HCT116 (cell line): Measurements from ENCODE around the gene NEK6. TPM values are rescaled to one million over a fixed set of nuclear protein-coding genes. Genes with fewer than 3 reads are reported as not detected.

Experiments used
- ATAC-seq: fragments of 200-7000 bp; cut with Tn5 transposase; 2 replicates; pipeline ENCODE4 v1.9.1; 2020; ENCODE audit warnings: mild to moderate bottlenecking, moderate library complexity
- BruUV-seq: library from RNA; stranded (reverse); fragments of 400-500 nt; replicated peaks from 2 replicates; lab custom pipeline; 2021; lab: Mats Ljungman, UMichigan
- CTCF ChIA-PET: fragments of 300-600 bp; sonication (Branson Sonifier 250); formaldehyde crosslinking; loops from one replicate; lab custom pipeline; 2021; ENCODE audit warnings: antibody characterized with exemption; lab: Charles Lee
- POLR2A ChIA-PET: fragments of 300-600, 350-600 bp; sonication (Branson Sonifier 250); formaldehyde crosslinking; loops from one replicate; lab custom pipeline; 2021; ENCODE audit warnings: antibody characterized with exemption; lab: Charles Lee
- RAD21 ChIA-PET, 2 experiments: fragments of 300-600 bp; sonication (Branson Sonifier 250); formaldehyde crosslinking; loops; one replicate each; lab custom pipeline; 2023; ENCODE audit warnings: low total read pairs in 2 of 2; ENCODE audit not compliant: uncharacterized antibody in 2 of 2, unreplicated experiment in 2 of 2, low non-redundant PET in 1 of 2; lab: Charles Lee
- DNase-seq: peaks from one replicate; pipeline ENCODE4 v3.0.0-alpha.2; 2010; ENCODE audit warnings: low read depth, low spot score
- H2AFZ ChIP-seq: fragments of 200-600 bp; shearing (Covaris generic), sonication (generic); 2 replicates; pipeline ENCODE4 v1.6.1; 2017; ENCODE audit warnings: low read depth, mixed run types, mixed read lengths, antibody characterized with exemption, low read length; ENCODE audit not compliant: poor library complexity, severe bottlenecking
- H3K27ac ChIP-seq: 2 replicates; pipeline ENCODE4 v1.5.1; 2012; ENCODE audit warnings: low read depth, low read length
- H3K27me3 ChIP-seq: fragments of 200-600 bp; sonication (generic); 2 replicates; pipeline ENCODE4 v1.6.1; 2016; ENCODE audit warnings: mixed run types, low read length, mixed read lengths; ENCODE audit not compliant: insufficient read depth
- H3K36me3 ChIP-seq, 2 experiments: fragments of 200-500 bp in 1 of 2; fragments of 200-600 bp in 1 of 2; sonication (Bioruptor generic) in 1 of 2; sonication (generic) in 1 of 2; 2 replicates each; pipeline versions ENCODE4 v1.5.1 to v1.6.1; 2014 to 2016; ENCODE audit warnings: low read length in 2 of 2, inconsistent platforms in 1 of 2, mixed read lengths in 1 of 2, mixed run types in 1 of 2; ENCODE audit not compliant: insufficient read depth in 2 of 2, control insufficient read depth in 1 of 2
- H3K4me1 ChIP-seq, 2 experiments: fragments of 200-600 bp in 1 of 2; sonication (generic) in 1 of 2; 2 replicates each; pipeline versions ENCODE4 v1.5.1 to v1.6.1; 2012 to 2017; ENCODE audit warnings: low read length in 2 of 2, inconsistent platforms in 1 of 2, mild to moderate bottlenecking in 1 of 2, mixed read lengths in 1 of 2, mixed run types in 1 of 2, moderate library complexity in 1 of 2; ENCODE audit not compliant: insufficient read depth in 2 of 2, control insufficient read depth in 1 of 2
- H3K4me2 ChIP-seq: fragments of 200-600 bp; sonication (generic); 2 replicates; pipeline ENCODE4 v1.6.1; 2017; ENCODE audit warnings: mixed run types, low read length, mixed read lengths
- H3K4me3 ChIP-seq, 2 experiments: fragments of 200-600 bp in 1 of 2; sonication (generic) in 1 of 2; replicated peaks in 1 of 2; 2 replicates each; pipeline ENCODE4 v1.5.1; 2011 to 2016; ENCODE audit warnings: low read length in 2 of 2, control low read depth in 1 of 2, low read depth in 1 of 2, mild to moderate bottlenecking in 1 of 2, mixed read lengths in 1 of 2, mixed run types in 1 of 2
- H3K79me2 ChIP-seq: fragments of 200-600 bp; sonication (generic); 2 replicates; pipeline ENCODE4 v1.6.1; 2017; ENCODE audit warnings: mild to moderate bottlenecking, mixed run types, low read length, moderate library complexity, mixed read lengths; ENCODE audit not compliant: insufficient read depth
- H3K9ac ChIP-seq: fragments of 200-600 bp; sonication (generic); 2 replicates; pipeline ENCODE4 v1.6.1; 2016; ENCODE audit warnings: low read length, mixed read lengths
- H3K9me2 ChIP-seq: fragments of 200-600 bp; sonication (generic), shearing (Covaris generic); 2 replicates; pipeline ENCODE4 v1.6.1; 2017; ENCODE audit warnings: mixed run types, mild to moderate bottlenecking, moderate library complexity; ENCODE audit not compliant: insufficient read depth
- H3K9me3 ChIP-seq, 2 experiments: fragments of 200-500 bp in 1 of 2; fragments of 200-600 bp in 1 of 2; sonication (Bioruptor generic) in 1 of 2; sonication (generic) in 1 of 2; 2 replicates each; pipeline ENCODE4 v1.6.1; 2014 to 2017; ENCODE audit warnings: low read length in 2 of 2, mixed read lengths in 2 of 2, inconsistent platforms in 1 of 2, low read depth in 1 of 2, mild to moderate bottlenecking in 1 of 2, mixed run types in 1 of 2, moderate library complexity in 1 of 2; ENCODE audit not compliant: control insufficient read depth in 1 of 2, insufficient read depth in 1 of 2
- H4K20me1 ChIP-seq: fragments of 200-600 bp; sonication (generic), shearing (Covaris generic); 2 replicates; pipeline ENCODE4 v1.6.1; 2017; ENCODE audit warnings: mixed run types, mild to moderate bottlenecking, moderate library complexity; ENCODE audit not compliant: insufficient read depth
- ATF3 ChIP-seq: IDR thresholded peaks from 2 replicates; pipeline ENCODE4 v1.6.1; 2012
- CTCF ChIP-seq, 3 experiments: fragments of 200-600 bp in 1 of 3; sonication (generic) in 1 of 3; IDR thresholded peaks in 2 of 3; conservative IDR thresholded peaks in 1 of 3; 2 replicates each; pipeline ENCODE4 v1.5.1; 2012 to 2017; ENCODE audit warnings: low read depth in 2 of 3, low read length in 2 of 3, antibody characterized with exemption in 1 of 3, borderline replicate concordance in 1 of 3, control low read depth in 1 of 3, mild to moderate bottlenecking in 1 of 3, mixed read lengths in 1 of 3, mixed run types in 1 of 3, moderate library complexity in 1 of 3; ENCODE audit not compliant: insufficient read depth in 1 of 3
- EGR1 ChIP-seq: IDR thresholded peaks from 2 replicates; pipeline ENCODE4 v1.6.1; 2012; ENCODE audit warnings: low read depth
- ELF1 ChIP-seq: IDR thresholded peaks from 2 replicates; pipeline ENCODE4 v1.6.1; 2012; ENCODE audit warnings: low read depth, borderline replicate concordance
- EZH2 ChIP-seq: fragments of 200-600 bp; sonication (generic); IDR thresholded peaks from 2 replicates; pipeline ENCODE4 v1.6.1; 2017; ENCODE audit warnings: antibody characterized with exemption, mixed run types
- EZH2phosphoT487 ChIP-seq: fragments of 200-600 bp; IDR thresholded peaks from 2 replicates; pipeline ENCODE4 v1.6.1; 2018; ENCODE audit warnings: antibody characterized with exemption, borderline replicate concordance
- MAX ChIP-seq: IDR thresholded peaks from 2 replicates; pipeline ENCODE4 v1.6.1; 2012
- POLR2A ChIP-seq: IDR thresholded peaks from 2 replicates; pipeline ENCODE4 v1.7.0; 2011; ENCODE audit warnings: borderline replicate concordance; ENCODE audit not compliant: insufficient read depth, insufficient read length; ENCODE audit errors: extremely low read depth
- REST ChIP-seq: IDR thresholded peaks from 2 replicates; pipeline ENCODE4 v1.6.1; 2012; ENCODE audit warnings: low read depth
- SRF ChIP-seq: IDR thresholded peaks from 2 replicates; pipeline ENCODE4 v1.6.1; 2012; ENCODE audit warnings: low read depth
- TCF7L2 ChIP-seq: IDR thresholded peaks from 2 replicates; pipeline ENCODE4 v1.7.0; 2011; ENCODE audit warnings: borderline replicate concordance, inconsistent platforms; ENCODE audit not compliant: insufficient read depth, insufficient read length; ENCODE audit errors: extremely low read depth
- ZBTB33 ChIP-seq: IDR thresholded peaks from 2 replicates; pipeline ENCODE4 v1.6.1; 2011; ENCODE audit warnings: mild to moderate bottlenecking, low read length, moderate library complexity; ENCODE audit not compliant: insufficient replicate concordance; ENCODE audit errors: extremely low read depth
- ZFX ChIP-seq: fragments of 450-650 bp; IDR thresholded peaks from 2 replicates; pipeline ENCODE4 v1.6.1; 2017
- ZNF274 ChIP-seq: fragments of 200-500 bp; sonication (Bioruptor generic); IDR thresholded peaks from 2 replicates; pipeline ENCODE4 v1.6.1; 2014; ENCODE audit warnings: mild to moderate bottlenecking, low read depth, low read length, inconsistent platforms
- intact Hi-C: fragments of 100-400 bp; cut with micrococcal nuclease; formaldehyde crosslinking; loops from 2 replicates; pipeline ENCODE4 v1.10.0; 2022
- total RNA-seq: library from RNA; stranded (reverse); gene quantifications from one replicate; pipeline ENCODE4 v1.2.1, GENCODE V29; 2021; ENCODE audit not compliant: unreplicated experiment

NEK6 gene
- total RNA-seq, 1 experiment from 2014 or later = 40.8 TPM

- no peaks in the 10 kb centered on the region for H3K27me3 ChIP-seq
- H3K27ac ChIP-seq = no peak overlapping the region
- H3K4me3 ChIP-seq = no peak overlapping the region
- intact Hi-C loops = loop anchor here (2.0 kb wide), 1 partner anchor 267 kb away; no protein-coding TSS in a partner anchor
- H3K4me2 ChIP-seq = no peak overlapping the region
- ATAC-seq (no peak), DNase-seq (no peak)
- no TSS peak for BruUV-seq
- H4K20me1 ChIP-seq = peaks cover 47% of the 10 kb centered on the region; the same call in 1 of the 2 replicates
- ChIA-PET POLR2A (no interaction called here), CTCF (interaction anchor here (1.5 kb wide), 2 partner anchors 9 to 223 kb away, joined by 3 to 4 read pairs; no protein-coding TSS in a partner anchor), RAD21 (no interaction called here)
- peaks cover 0 to 10% of the 10 kb centered on the region in 2 experiments; a peak in 1 of 4 replicates for H3K36me3 ChIP-seq
- peaks cover 2 to 37% of the 10 kb centered on the region in 2 experiments; a peak in 2 of 4 replicates for H3K4me1 ChIP-seq
- no peaks in the 10 kb centered on the region for H3K9me3 ChIP-seq
- H3K9ac ChIP-seq = no peak overlapping the region
- no peaks in the 10 kb centered on the region for H3K9me2 ChIP-seq
- no peak overlapping the region for H2AFZ ChIP-seq
- peaks cover 100% of the 10 kb centered on the region for H3K79me2 ChIP-seq
- no peak for TF ChIP-seq SRF
- TF ChIP-seq EZH2phosphoT487 = no peak
- no peak for TF ChIP-seq POLR2A
- no peak for TF ChIP-seq CTCF (IDR thresholded peaks at IDR 0.05 in 2 of 3, conservative IDR thresholded peaks at IDR 0.05 in 1 of 3; ENCODE audit: borderline replicate concordance in 1 of 3, insufficient read depth in 1 of 3, low read depth in 2 of 3, low read length in 2 of 3)
- TF ChIP-seq TCF7L2 = no peak
- TF ChIP-seq MAX = no peak
- no peak for TF ChIP-seq ZFX
- TF ChIP-seq ZNF274 = no peak
- no peak for TF ChIP-seq ATF3
- no peak for TF ChIP-seq REST
- TF ChIP-seq ZBTB33 = no peak
- no peak for TF ChIP-seq EGR1
- TF ChIP-seq EZH2 = no peak
- TF ChIP-seq ELF1 = no peak
These were observed 136.4 kb downstream of the NEK6 start for GRCh38 chr9:124394167-124394566.
